K562 (cell line): ENCODE results near the gene CPLX1. TPM values are rescaled to one million over a fixed set of nuclear protein-coding genes. Genes with fewer than 3 reads are reported as not detected.

ENCODE experiments used
- ATAC-seq: fragments of 200-7000 bp; cut with Tn5 transposase; 3 replicates; pipeline ENCODE4 v1.9.1; 2020; ENCODE audit warnings: moderate library complexity
- BruUV-seq: library from RNA; stranded (reverse); fragments of 400-500 nt; replicated peaks from 2 replicates; lab custom pipeline; 2021; lab: Mats Ljungman, UMichigan
- CTCF ChIA-PET: fragments of 300-600 bp; formaldehyde crosslinking; extraction: SDS; loops from one replicate; lab custom pipeline; 2021; ENCODE audit warnings: low intra/inter-chr PET ratio; lab: Yijun Ruan, JAX
- POLR2A ChIA-PET: fragments of 300-600, 350-650 bp; sonication (Branson Sonifier 250); formaldehyde crosslinking; extraction: SDS; loops from one replicate; lab custom pipeline; 2021; ENCODE audit warnings: antibody characterized with exemption, inconsistent platforms; lab: Yijun Ruan, JAX
- DNase-seq, 4 experiments: peaks; one replicate each; pipeline versions ENCODE4 v3.0.0 to v3.0.0-alpha.2; 2011 to 2018; ENCODE audit warnings: low spot score in 3 of 4, mixed read lengths in 3 of 4; ENCODE audit errors: extremely low read depth in 1 of 4
- FAIRE-seq: peaks from 2 replicates; lab custom pipeline; 2011; peaks lifted over from hg19 to GRCh38; lab: Jason Lieb, UNC
- H2AFZ ChIP-seq: 2 replicates; pipeline ENCODE4 v1.6.0; 2011; ENCODE audit warnings: low read depth, low read length, control low read depth, inconsistent platforms
- H3K27ac ChIP-seq: fragments of 200-600 bp; 3 replicates; pipeline ENCODE4 v1.8.0; 2011; ENCODE audit warnings: low read depth, mild to moderate bottlenecking, control low read depth, inconsistent platforms, low read length, moderate library complexity, mixed read lengths; ENCODE audit errors: extremely low read depth
- H3K27me3 ChIP-seq, 2 experiments: fragments of 300-600 bp in 1 of 2; 2 replicates in 1 of 2; 3 replicates in 1 of 2; pipeline versions ENCODE4 v1.6.0 to v1.8.0; 2011; ENCODE audit warnings: inconsistent platforms in 2 of 2, low read length in 2 of 2, mild to moderate bottlenecking in 1 of 2, mixed read lengths in 1 of 2, moderate library complexity in 1 of 2; ENCODE audit not compliant: control insufficient read depth in 2 of 2, insufficient read depth in 2 of 2
- H3K36me3 ChIP-seq: fragments of 300-600 bp; 3 replicates; pipeline ENCODE4 v1.8.0; 2011; ENCODE audit warnings: mild to moderate bottlenecking, low read length, inconsistent platforms; ENCODE audit not compliant: control insufficient read depth, insufficient read depth
- H3K4me1 ChIP-seq, 2 experiments: fragments of 200-600 bp in 1 of 2; replicated peaks in 1 of 2; 2 replicates in 1 of 2; 3 replicates in 1 of 2; pipeline versions ENCODE4 v1.5.1 to v1.8.0; 2011; ENCODE audit warnings: inconsistent platforms in 2 of 2, low read length in 2 of 2, mild to moderate bottlenecking in 1 of 2, mixed read lengths in 1 of 2, moderate library complexity in 1 of 2; ENCODE audit not compliant: control insufficient read depth in 2 of 2, insufficient read depth in 2 of 2
- H3K4me2 ChIP-seq: 2 replicates; pipeline ENCODE4 v1.6.1; 2011; ENCODE audit warnings: low read length, control low read depth, inconsistent platforms, mixed read lengths; ENCODE audit not compliant: insufficient read depth
- H3K4me3 ChIP-seq: fragments of 200-600 bp; sonication (generic), shearing (Covaris generic); 2 replicates; pipeline ENCODE4 v1.5.1; 2016; ENCODE audit warnings: control low read depth, inconsistent platforms
- H3K79me2 ChIP-seq: fragments of 200-600 bp; 3 replicates; pipeline ENCODE4 v1.8.0; 2011; ENCODE audit warnings: low read length, inconsistent platforms; ENCODE audit not compliant: control insufficient read depth, insufficient read depth
- H3K9ac ChIP-seq, 2 experiments: 2 replicates each; pipeline versions ENCODE4 v1.6.0 to v1.6.1; 2011; ENCODE audit warnings: low read depth in 2 of 2, low read length in 2 of 2, control low read depth in 1 of 2, inconsistent platforms in 1 of 2, mild to moderate bottlenecking in 1 of 2, mixed read lengths in 1 of 2; ENCODE audit not compliant: insufficient read depth in 1 of 2
- H3K9me1 ChIP-seq: one replicate; pipeline ENCODE4 v1.6.0; 2011; ENCODE audit warnings: inconsistent platforms, mild to moderate bottlenecking, low read length, moderate library complexity; ENCODE audit not compliant: control insufficient read depth, insufficient read depth
- H3K9me3 ChIP-seq: replicated peaks from 2 replicates; pipeline ENCODE4 v1.5.1; 2011; ENCODE audit warnings: low read depth, low read length, inconsistent platforms; ENCODE audit not compliant: control insufficient read depth, insufficient read depth
- H4K20me1 ChIP-seq: replicated peaks from 2 replicates; pipeline ENCODE4 v1.6.1; 2011; ENCODE audit warnings: low read length, inconsistent platforms, mixed read lengths; ENCODE audit not compliant: control insufficient read depth, insufficient read depth
- ATF1 ChIP-seq, 2 experiments: fragments of 450-650 bp in 1 of 2; IDR thresholded peaks; 2 replicates each; pipeline ENCODE4 v1.6.1; 2016; ENCODE audit warnings: missing compliant biosample characterization in 1 of 2, missing genetic modification characterization in 1 of 2
- GABPB1 ChIP-seq: sonication (generic); formaldehyde crosslinking; IDR thresholded peaks from 2 replicates; pipeline ENCODE4 v1.8.0; 2022; ENCODE audit warnings: mild to moderate bottlenecking, missing genetic modification reagents
- HLTF ChIP-seq: fragments of 450-650 bp; IDR thresholded peaks from 2 replicates; pipeline ENCODE4 v1.6.1; 2016
- ILF3 ChIP-seq: fragments of 450-650 bp; IDR thresholded peaks from 2 replicates; pipeline ENCODE4 v1.6.1; 2018; ENCODE audit warnings: antibody characterized with exemption, mild to moderate bottlenecking, moderate library complexity, borderline replicate concordance
- KAT8 ChIP-seq: fragments of 450-650 bp; IDR thresholded peaks from 2 replicates; pipeline ENCODE4 v1.6.1; 2016; ENCODE audit warnings: low read depth, mild to moderate bottlenecking
- KDM2B ChIP-seq: fragments of 250-450 bp; sonication (Bioruptor Pico); IDR thresholded peaks from 2 replicates; pipeline ENCODE4 v1.8.0; 2021; ENCODE audit warnings: mild to moderate bottlenecking, moderate library complexity
- TCF7L2 ChIP-seq: fragments of 150-350 bp; IDR thresholded peaks from 2 replicates; pipeline ENCODE4 v1.6.1; 2016; ENCODE audit warnings: low read depth, mild to moderate bottlenecking, low read length, moderate library complexity
- XRCC4 ChIP-seq: IDR thresholded peaks from one replicate; pipeline ENCODE4 v1.6.1; 2011; ENCODE audit not compliant: insufficient read depth, insufficient read length; ENCODE audit errors: extremely low read depth
- ZNF347 ChIP-seq: fragments of 450-650 bp; formaldehyde crosslinking; IDR thresholded peaks from 2 replicates; pipeline ENCODE4 v1.4.0; 2020; ENCODE audit warnings: low read depth, mild to moderate bottlenecking, moderate library complexity
- ZSCAN32 ChIP-seq: fragments of 450-650 bp; formaldehyde crosslinking; IDR thresholded peaks from 2 replicates; pipeline ENCODE4 v1.4.0; 2020; ENCODE audit warnings: mild to moderate bottlenecking, moderate library complexity
- WGBS: fragments of 100-300 bp; shearing (Covaris generic); methylation state at CpG from one replicate; pipeline ENCODE4 v1.1.6; 2016; ENCODE audit warnings: low coverage, mixed read lengths; ENCODE audit not compliant: insufficient coverage; ENCODE audit errors: missing lambda C conversion rate; 5-methylcytosine and 5-hydroxymethylcytosine counted together
- in situ Hi-C: fragments of 300-500 bp; cut with MboI; formaldehyde crosslinking; loops from 4 replicates; pipeline ENCODE4 v1.15.0; 2018; ENCODE audit warnings: inconsistent platforms, mixed read lengths
- intact Hi-C: fragments of 100-400 bp; cut with micrococcal nuclease; formaldehyde crosslinking; loops from 2 replicates; pipeline ENCODE4 v1.14.2; 2022
- polyA plus RNA-seq, 8 experiments: library from polyadenylated mRNA; depleted of rRNA in 4 of 8; stranded (reverse) in 5 of 8; unstranded in 3 of 8; fragments of >200 nt; fragmentation: Nextera tagmentation in 2 of 8; fragmentation: Illumina TruSeq in 1 of 8; extraction: Ambion mirVana in 2 of 8; extraction: Trizol in 1 of 8; gene quantifications; 2 replicates each; pipeline versions ENCODE4 v1.2.1 to v1.2.3, GENCODE V29; 2011 to 2014; ENCODE audit warnings: inconsistent platforms in 1 of 8, missing spikeins in 1 of 8
- total RNA-seq, 7 experiments: library from RNA; depleted of rRNA in 6 of 7; stranded (reverse); fragments of >200 nt in 6 of 7; fragmentation: Illumina TruSeq in 2 of 7; extraction: Trizol in 2 of 7; gene quantifications; 2 replicates each; pipeline versions ENCODE4 v1.2.1 to v1.2.3, GENCODE V29; 2011 to 2021; ENCODE audit warnings: low replicate concordance in 1 of 7
- TF ChIP-seq, protein P1 (sequence below): fragments of 450-650 bp; IDR thresholded peaks from 2 replicates; pipeline ENCODE4 v1.6.1; 2016; ENCODE audit warnings: borderline replicate concordance
- TF ChIP-seq, protein P2 (sequence below): fragments of 250-450 bp; sonication (Bioruptor Pico); IDR thresholded peaks from 2 replicates; pipeline ENCODE4 v1.4.0; 2020; ENCODE audit warnings: mild to moderate bottlenecking, moderate library complexity
- TF ChIP-seq, protein P3 (sequence below): sonication (generic); formaldehyde crosslinking; IDR thresholded peaks from 2 replicates; pipeline ENCODE4 v1.8.0; 2023; ENCODE audit warnings: mild to moderate bottlenecking, missing genetic modification reagents

The CPLX1 gene
- total and polyA plus RNA-seq, 9 of the 15 experiments (the other 6 are each of a cell fraction or from before 2014, with no cell fraction given), result 0.03 to 3.3 (median 0.17) TPM; not detected in 2

DNA sequence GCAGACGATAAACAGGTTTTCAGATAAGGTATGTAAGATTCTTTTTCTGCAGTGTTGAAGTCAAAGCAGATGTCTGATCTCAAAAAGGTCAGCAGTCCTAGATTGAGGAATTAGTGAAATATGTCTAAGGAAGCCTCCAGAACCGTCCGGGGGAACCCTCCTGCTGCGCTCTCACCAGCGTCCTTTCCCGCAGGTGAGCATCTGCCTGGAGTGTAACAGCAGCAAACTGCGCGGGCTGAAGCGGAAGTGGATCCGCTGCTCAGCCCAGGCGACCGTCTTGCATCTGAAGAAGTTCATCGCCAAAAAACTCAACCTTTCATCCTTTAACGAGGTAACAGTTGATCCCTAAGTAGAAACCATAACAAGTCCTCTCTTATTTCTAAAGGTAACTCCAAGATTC lies 64.8 kb downstream of the CPLX1 start:
- Histone ChIP-seq H3K79me2 (no peaks in the 10 kb centered on the region; the same call in 2 of the 3 replicates), H3K9me3 (peaks cover 13% of the 10 kb centered on the region), H3K4me1 (peaks cover 0 to 14% of the 10 kb centered on the region in 2 experiments; a peak in 1 of 5 replicates), H3K27me3 (no peaks in the 10 kb centered on the region), H3K4me3 (no peak overlapping the region), H3K9ac (no peak overlapping the region), H2AFZ (no peak overlapping the region), H3K27ac (no peak overlapping the region), H3K4me2 (no peak overlapping the region), H4K20me1 (no peaks in the 10 kb centered on the region), H3K36me3 (peaks cover 72% of the 10 kb centered on the region; the same call in 2 of the 3 replicates), H3K9me1 (no peaks in the 10 kb centered on the region)
- ChIA-PET POLR2A (no interaction called here), CTCF (no interaction called here)
- TF ChIP-seq GABPB1 (no peak), KAT8 (no peak), ZNF347 (CRISPR knock-in tag) (no peak), ATF1 (CRISPR knock-in tag; IDR thresholded peaks at IDR 0.05) (no peak), ATF1 (tag; IDR thresholded peaks at IDR 0.05) (no peak), ZSCAN32 (CRISPR knock-in tag) (no peak), XRCC4 (no peak), KDM2B (CRISPR knock-in tag) (no peak), HLTF (no peak), TCF7L2 (no peak), ILF3 (no peak)
- TF ChIP-seq, protein P1, sequence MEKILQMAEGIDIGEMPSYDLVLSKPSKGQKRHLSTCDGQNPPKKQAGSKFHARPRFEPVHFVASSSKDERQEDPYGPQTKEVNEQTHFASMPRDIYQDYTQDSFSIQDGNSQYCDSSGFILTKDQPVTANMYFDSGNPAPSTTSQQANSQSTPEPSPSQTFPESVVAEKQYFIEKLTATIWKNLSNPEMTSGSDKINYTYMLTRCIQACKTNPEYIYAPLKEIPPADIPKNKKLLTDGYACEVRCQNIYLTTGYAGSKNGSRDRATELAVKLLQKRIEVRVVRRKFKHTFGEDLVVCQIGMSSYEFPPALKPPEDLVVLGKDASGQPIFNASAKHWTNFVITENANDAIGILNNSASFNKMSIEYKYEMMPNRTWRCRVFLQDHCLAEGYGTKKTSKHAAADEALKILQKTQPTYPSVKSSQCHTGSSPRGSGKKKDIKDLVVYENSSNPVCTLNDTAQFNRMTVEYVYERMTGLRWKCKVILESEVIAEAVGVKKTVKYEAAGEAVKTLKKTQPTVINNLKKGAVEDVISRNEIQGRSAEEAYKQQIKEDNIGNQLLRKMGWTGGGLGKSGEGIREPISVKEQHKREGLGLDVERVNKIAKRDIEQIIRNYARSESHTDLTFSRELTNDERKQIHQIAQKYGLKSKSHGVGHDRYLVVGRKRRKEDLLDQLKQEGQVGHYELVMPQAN, result no peak
- TF ChIP-seq, protein P2, sequence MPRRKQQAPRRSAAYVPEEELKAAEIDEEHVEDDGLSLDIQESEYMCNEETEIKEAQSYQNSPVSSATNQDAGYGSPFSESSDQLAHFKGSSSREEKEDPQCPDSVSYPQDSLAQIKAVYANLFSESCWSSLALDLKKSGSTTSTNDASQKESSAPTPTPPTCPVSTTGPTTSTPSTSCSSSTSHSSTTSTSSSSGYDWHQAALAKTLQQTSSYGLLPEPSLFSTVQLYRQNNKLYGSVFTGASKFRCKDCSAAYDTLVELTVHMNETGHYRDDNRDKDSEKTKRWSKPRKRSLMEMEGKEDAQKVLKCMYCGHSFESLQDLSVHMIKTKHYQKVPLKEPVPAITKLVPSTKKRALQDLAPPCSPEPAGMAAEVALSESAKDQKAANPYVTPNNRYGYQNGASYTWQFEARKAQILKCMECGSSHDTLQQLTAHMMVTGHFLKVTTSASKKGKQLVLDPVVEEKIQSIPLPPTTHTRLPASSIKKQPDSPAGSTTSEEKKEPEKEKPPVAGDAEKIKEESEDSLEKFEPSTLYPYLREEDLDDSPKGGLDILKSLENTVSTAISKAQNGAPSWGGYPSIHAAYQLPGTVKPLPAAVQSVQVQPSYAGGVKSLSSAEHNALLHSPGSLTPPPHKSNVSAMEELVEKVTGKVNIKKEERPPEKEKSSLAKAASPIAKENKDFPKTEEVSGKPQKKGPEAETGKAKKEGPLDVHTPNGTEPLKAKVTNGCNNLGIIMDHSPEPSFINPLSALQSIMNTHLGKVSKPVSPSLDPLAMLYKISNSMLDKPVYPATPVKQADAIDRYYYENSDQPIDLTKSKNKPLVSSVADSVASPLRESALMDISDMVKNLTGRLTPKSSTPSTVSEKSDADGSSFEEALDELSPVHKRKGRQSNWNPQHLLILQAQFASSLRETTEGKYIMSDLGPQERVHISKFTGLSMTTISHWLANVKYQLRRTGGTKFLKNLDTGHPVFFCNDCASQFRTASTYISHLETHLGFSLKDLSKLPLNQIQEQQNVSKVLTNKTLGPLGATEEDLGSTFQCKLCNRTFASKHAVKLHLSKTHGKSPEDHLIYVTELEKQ (CRISPR knock-in tag), result no peak
- TF ChIP-seq, protein P3, sequence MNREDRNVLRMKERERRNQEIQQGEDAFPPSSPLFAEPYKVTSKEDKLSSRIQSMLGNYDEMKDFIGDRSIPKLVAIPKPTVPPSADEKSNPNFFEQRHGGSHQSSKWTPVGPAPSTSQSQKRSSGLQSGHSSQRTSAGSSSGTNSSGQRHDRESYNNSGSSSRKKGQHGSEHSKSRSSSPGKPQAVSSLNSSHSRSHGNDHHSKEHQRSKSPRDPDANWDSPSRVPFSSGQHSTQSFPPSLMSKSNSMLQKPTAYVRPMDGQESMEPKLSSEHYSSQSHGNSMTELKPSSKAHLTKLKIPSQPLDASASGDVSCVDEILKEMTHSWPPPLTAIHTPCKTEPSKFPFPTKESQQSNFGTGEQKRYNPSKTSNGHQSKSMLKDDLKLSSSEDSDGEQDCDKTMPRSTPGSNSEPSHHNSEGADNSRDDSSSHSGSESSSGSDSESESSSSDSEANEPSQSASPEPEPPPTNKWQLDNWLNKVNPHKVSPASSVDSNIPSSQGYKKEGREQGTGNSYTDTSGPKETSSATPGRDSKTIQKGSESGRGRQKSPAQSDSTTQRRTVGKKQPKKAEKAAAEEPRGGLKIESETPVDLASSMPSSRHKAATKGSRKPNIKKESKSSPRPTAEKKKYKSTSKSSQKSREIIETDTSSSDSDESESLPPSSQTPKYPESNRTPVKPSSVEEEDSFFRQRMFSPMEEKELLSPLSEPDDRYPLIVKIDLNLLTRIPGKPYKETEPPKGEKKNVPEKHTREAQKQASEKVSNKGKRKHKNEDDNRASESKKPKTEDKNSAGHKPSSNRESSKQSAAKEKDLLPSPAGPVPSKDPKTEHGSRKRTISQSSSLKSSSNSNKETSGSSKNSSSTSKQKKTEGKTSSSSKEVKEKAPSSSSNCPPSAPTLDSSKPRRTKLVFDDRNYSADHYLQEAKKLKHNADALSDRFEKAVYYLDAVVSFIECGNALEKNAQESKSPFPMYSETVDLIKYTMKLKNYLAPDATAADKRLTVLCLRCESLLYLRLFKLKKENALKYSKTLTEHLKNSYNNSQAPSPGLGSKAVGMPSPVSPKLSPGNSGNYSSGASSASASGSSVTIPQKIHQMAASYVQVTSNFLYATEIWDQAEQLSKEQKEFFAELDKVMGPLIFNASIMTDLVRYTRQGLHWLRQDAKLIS (CRISPR knock-in tag), result no peak
- in situ Hi-C loops, result no loop called here
- FAIRE-seq (no peak), DNase-seq (no peak), ATAC-seq (no peak)
- WGBS, result 98% methylated on average over 8 of the region's 14 CpGs
- BruUV-seq, result no TSS peak
- intact Hi-C loops, result loop anchor here (10.0 kb wide), 1 partner anchor 224 kb away; the partner anchor contains the start of gene IDUA
